Activated CD4-positive, CD25-positive, alpha-beta regulatory T cell treated with anti-CD3 and anti-CD28 coated beads, Interleukin-2, amount 50 U/mL, for 24 hours (primary cell): ENCODE measurements around the gene FAM177B.

Experiments used
- ATAC-seq, 2 donors: fragments of 150-1000 bp; cut with Tn5 transposase; one replicate each; pipeline ENCODE4 v1.10.0; 2021; ENCODE audit warnings: mild to moderate bottlenecking in 1 of 2, moderate library complexity in 1 of 2

Gene FAM177B

DNA sequence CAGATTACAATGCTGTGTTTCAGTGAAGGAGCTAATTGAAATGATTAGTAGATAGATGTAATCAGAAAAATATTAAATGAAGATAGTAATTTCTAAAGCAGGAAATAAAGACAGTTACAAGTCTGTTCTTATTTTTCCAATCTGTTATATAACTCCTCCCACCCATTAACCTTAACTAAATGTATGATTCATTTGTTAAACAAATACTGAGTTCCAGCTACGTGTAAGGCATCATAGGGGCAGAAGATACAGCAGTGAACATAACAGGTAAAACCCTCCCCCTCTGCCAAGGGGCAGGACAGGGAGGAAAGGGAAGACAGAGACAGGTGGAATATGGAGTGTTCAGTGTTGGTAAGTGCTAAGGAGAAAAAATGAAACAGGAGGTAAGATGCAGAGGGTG lies at the start of gene FAM177B:
Gene FAM177B, plus strand, starts transcription at position 231 of the 400 bp plus-strand sequence. CDS start 9,344 bp downstream, outside the sequence.
- no peak for ATAC-seq

DNA sequence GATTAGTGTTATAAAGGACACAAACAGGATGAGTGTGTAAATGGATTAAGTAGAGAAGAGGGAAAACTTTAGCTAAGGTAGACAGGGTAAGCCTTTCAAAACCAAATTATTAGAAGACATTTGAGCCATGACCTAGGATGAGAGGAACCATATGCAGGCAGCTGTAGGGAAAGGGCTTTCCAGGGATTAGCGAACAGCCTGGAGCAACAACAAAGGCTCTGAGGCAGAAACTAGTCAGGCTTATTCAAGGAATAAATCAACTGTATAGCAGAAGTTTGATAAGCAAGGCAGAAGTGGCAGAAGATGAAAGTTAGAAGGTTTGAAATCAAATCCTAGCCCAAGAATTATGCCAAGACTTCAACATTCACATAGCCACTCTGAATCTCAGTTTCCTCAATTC lies 46.0 kb upstream of the FAM177B start:
- no peak for ATAC-seq

DNA sequence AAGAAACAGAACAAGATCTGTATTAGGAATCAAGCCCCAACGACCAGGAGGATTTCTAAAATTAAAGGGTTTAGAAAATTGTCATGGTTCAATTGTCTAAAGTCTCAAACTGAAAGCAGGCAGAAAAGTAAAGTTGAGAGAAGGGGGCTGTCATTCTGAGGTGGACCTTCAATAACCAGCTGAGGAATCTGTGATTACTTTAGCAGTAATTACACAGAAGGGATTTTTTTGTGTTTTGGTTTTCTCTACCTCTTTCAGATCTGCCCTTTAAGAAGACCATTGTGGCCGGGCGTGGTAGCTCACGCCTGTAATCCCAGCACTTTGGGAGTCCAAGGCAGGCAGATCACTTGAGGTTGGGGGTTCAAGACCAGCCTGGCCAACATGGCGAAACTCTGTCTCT lies 42.1 kb upstream of the FAM177B start:
- ATAC-seq = no peak

DNA sequence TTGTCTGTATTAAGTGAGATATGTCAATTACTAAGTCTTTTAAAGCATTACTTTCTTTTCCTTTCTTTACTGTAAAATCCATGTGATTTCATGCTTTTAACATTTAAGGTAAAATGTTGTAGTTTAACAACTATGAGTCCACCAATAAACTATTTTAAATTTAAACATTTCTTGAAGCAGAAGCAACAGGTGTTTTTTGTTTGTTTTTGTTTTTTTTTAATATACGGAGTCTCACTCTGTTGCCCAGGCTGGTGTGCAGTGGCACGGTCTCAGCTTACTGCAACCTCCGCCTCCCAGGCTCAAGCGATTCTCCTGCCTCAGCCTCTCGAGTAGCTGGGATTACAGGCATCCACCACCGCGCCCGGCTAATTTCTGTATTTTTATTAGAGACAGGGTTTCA lies 40.3 kb upstream of the FAM177B start:
- no peak for ATAC-seq

DNA sequence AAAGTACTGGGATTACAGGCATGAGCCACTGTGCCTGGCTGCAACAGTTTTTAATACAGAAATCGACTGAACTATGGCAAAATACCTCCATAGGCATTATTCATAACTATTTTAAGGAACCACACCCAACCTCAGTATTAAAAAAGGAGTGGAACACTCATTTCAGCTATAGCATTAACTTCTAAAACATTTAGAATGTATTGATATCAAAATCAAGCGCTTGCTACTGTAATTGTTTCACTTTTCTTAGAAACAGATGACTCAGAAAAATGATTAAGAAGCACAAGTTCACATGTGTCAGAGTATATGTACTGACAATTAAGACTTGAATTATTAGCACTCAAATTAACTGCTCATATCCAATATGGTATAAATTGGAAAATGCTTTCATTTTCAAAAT lies 39.8 kb upstream of the FAM177B start:
- peak; percentile 86 to 93 for ATAC-seq

DNA sequence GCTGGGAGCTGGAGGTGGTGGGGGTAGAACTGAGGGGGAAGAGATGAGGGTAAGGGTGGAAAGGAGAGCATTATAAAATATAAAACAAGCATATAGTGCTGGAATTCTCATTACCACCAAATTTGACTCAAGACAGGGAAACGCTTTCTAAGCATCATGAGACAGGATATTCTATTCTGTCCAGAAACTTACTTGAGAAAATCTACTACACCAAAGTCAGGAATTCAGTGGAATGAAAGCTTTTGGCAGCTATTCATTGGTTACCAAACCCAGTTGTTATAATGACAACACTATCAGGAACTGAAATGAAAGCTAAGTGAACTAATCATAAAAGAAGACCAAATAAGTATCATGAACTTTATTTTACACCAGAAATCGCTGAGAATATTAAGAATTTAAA lies 39.2 kb upstream of the FAM177B start:
- no peak for ATAC-seq

DNA sequence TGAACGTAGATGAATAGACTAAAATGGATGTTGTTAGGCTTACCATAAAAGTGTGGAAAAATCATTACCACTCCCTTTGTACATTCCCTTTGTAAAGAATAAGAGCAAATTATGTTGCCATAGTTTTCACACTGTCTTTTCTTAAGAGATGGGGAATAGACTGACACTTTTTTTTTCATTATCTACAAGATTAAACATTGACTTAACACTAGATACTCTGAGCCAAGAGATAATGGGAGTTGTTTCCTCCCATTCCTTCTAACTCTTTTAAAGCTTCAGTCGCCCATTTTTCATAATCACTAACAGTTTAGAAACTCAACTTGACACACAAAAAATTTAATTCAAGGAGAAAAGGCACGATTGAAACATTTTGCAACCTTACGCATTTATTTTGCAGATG lies 34.8 kb upstream of the FAM177B start:
- no peak for ATAC-seq

DNA sequence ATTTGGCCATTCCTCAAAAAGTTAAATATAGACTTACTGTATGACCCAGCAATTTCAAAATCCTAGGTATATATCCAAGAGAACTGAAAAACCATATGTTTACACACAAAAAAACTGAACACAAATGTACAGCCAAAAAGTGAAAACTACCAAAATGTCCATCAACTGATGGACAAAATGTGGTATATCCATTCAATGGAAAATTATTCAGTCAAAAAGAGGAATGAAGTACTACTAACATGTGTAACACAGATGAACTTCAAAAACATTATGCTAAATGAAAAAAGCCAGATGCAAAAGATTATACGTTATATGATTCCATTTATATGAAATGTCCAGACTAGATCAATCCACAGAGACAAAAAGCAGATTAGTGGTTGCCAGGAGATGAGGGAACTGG lies 32.7 kb upstream of the FAM177B start:
- no peak for ATAC-seq

DNA sequence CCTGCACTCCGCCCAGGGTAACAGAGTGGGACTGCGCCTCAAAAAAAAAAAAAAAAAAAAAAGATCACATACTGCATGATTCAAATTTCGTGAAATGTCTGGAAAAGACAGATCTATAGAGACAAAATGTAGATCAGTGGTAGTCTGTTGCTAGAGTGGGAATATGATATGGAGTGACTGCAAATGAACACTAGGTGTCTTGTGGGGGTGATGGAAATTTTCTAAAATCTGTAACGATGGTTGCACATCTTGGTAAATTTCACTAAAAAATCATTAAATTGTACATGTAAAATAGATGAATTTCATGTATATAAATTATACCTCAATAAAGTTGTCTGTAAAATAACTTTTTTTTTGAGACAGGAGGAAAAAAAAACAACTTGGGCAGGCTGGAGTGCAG lies 30.2 kb upstream of the FAM177B start:
- no peak for ATAC-seq

DNA sequence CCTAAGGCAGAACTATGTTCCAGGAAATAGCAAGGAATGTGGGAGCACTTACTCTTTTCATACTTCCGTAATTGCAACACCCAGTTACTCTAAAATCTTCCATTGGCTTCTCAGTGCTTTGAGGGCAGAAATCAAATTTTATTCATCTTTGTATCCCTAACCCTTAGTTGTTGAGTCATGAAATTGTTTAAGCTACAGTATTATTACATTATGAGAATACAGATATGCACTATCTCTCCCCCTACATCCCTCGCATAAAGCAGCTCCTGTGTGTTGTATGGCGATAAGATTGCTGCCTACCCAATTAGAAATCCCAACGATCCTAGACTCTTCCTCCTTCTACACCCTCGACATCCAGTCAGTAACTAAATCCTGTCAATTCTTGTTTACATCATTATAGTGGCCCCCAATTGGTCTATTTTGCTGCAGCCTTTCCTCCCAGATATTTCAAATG lies 27.3 kb upstream of the FAM177B start:
- no peak for ATAC-seq

DNA sequence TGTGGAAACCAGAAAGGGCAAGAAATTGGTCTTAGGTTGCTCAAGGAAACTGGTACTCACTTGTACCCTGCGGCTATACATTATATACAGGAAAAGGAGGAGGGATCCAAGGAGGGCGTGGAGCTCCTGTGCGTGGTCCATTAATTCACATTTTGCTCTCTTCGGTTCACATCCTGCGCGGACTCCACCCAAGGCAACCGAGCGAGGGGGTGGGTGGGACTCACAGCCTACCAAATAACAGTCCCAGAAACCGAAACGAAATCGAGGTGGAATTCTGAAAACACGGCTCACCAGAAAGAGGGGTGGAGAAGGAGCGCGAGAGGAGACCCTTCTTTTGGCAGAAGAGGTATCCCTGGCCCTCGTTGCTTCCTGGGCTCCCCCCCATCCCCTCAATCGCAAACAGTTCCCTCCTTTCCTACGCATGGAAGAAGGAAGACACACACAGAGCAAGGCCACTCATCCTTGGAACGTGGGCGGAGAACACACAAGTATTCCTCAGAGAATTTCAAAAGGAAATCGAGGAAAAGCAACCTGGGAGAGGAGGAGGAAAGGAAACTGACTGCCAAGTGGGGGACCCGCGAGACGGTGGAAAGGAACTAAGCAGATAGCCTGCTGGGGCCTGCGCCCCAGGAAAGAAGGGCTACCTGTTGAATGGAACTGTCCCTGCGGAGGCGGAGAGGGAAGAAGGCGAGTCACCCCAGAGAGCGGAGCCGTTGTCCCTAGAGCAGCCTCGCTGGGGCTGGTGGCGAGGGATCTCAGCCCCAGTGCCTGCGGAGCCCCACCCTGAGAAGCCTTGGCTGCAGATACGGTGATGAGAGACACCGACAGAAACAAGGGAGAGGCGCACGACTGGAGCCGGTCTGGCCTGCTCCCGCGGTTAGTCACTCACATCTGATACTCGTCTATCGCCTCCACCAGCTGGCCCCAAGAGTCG lies 25.4 kb upstream of the FAM177B start:
- ATAC-seq = peak; percentile 42 to 48

DNA sequence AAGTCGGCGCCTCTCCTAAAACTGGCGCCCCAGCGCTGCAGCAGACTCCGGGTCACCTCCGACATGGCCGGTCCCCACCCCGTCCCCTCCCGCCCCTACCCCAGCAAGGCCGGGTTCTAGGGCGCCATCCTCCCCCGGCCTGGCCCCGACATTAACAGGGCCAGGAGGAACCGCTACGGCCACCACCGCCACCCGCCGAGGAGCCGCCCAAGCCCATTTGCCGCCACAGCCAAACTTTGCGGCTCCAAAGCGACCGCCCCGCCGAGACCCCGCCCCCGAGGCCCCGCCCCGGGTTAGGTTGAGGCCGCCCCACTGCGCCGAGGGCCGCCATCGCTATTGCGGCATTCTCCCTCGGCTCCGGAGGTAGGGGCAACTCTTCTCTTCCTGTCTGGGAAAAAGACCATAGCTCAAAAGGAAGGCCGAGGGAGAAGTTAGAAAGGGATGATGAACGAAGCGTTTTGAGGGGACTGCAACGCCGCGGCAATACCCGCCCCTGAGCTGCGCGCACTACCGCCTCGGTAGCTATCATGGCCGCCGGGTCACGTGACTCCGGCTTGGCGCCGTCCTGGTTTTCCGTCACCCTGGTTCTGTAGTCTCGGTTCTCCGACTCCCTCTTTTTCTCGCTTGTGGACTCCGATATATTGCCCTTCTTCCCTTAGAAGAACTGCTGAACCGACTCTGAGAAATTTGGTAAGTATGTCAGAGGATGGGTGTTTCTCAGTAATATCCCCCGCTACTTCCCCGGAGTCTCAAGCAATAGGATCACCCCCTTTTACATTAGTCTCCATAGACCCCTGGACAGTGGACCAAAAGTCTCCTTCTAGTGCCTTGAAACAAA lies 24.5 kb upstream of the FAM177B start, which contains the start of the genes AIDA and BROX:
Gene AIDA, minus strand, starts transcription at position 239 of the 838 bp plus-strand sequence. Its CDS starts 174 bp downstream, at position 65.
Gene BROX, plus strand, starts transcription at position 312 of the 838 bp plus-strand sequence. CDS start 3,136 bp downstream, outside the sequence.
- ATAC-seq = peak; percentile 83 to 86

DNA sequence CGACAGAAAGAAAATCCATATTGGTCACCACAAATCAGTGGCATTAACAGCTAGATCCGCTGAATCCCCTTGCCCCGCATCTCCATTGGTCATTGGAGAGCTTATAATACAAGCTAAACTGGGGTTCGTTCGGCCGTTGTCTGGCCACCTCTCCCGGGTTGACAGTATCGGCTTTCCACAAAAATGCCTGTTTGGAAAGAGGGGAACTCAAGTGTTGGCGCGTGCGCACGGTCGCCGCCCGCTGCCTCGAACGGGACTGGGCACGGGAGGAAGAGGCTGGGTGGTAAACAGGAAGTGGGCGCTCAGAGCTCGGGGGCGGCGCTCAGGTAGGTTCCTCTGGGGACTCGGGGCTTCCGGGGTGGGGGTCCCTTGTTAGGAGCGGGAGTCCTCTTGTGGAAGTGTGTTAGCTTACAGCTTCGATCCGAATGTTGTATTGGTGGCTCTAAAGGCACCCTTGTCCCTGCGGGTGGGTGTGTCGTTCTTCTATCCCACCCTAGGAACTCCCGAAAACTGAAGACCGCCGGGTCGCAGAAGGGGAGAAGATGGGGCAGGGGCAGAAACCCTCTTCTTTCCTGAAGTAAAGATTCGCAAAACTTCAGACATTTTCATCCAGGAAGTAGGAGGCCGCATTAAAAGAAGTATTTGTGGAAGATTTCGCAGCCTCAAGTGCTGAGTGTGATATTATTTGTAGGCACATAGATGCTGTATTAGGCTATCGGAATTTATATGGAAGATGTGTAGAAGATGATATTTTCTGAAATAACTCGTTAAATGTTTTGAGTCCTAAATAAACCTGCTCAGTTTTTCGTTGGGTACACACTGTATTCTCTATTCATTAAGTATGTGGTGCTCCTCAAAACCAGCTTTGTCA lies 23.7 kb upstream of the FAM177B start:
- peak; percentile 70 to 71 for ATAC-seq

DNA sequence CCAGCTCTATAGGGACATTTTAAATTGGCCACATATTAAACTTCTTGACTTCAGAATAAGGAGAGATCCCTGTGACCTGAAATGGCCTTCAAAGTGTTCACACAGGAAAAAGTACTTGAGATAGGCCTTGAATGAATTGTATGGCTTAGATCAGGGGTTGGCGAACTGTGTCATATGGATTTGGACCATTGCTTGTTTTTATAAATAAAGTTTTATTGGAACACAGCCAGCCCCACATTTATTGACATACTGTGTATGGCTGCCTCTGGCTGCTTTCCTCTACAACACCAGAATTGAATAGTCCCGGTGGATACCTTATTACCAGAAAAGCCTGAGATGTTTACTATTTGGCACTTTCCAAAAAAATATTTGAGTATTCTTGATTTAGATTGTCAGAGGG lies 20.6 kb upstream of the FAM177B start:
- no peak for ATAC-seq

DNA sequence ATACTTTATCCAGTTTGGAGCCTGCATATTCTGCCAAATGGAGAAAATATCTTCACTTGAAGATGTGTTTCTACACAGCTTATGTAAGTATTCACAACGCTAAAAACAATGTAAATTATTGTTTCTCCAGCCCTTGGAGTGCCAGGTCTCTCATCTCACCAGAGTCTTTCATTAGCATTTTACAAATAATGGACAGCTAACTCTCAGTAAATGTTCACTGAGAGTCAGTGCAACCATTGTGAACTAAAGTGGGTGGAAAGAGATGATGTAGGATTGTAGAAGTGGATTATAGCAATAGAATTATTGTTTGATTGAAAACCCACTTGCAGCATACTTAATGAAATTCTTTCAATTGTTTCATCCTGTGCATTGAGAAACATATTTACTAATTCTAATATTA lies 8.3 kb upstream of the FAM177B start:
- no peak for ATAC-seq

DNA sequence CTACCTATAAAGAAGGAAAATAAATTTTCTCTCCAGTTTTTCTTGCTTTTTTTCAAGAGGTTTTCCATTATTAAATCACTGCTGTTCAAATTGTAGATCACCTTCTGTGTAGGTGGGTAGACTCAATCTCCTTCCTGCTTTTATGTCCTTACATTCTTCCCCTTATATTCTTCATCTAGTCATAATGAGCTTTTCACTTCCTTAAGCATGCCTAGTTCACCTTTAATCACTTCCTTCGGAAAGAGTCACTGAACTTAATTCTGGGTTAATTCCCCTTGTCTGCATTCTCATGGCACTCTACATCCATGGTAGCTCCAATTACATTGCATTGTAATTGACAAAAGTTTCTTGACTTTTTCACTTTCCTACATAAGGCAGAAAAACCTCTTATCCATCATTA lies 6.1 kb upstream of the FAM177B start:
- no peak for ATAC-seq

DNA sequence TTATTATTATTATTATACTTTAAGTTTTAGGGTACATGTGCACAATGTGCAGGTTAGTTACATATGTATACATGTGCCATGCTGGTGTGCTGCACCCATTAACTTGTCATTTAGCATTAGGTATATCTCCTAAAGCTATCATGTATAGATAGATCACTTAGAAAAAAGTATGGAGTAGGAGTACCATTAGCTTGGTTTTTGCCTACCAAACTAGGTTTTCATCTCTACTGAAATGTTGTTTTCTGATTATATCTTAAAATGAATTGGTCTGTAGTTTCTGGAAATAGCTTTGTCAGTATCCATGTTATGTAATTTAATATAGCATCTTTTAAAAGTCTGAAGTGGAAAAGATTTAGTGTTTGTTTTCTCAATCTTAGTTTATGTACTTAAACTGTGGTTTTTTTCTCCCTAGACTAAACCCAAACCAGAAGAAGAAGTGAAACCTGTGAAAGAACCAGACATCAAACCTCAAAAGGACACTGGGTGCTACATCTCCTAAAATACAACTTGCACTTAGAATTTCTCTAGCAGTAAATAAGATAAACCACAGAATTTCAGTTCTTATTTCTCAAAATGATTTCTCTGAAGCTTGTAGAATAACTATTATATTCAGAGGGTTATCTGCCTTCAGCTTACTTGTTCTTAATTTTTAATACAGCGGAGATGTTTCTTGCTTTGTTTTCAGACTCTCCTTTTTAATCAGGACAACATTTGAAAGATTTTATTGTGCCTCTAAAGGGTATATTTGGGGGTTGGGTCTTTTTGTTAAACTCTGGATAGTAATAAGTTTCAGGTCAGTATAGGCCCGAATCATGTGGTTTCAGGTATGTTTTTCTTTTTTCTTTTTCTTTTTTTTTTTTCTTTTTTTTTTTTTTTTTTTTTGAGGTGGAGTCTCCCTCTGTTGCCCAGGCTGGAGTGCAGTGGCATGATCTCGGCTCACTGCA lies 4.5 kb upstream of the FAM177B start:
- peak; percentile 9 to 30 for ATAC-seq

DNA sequence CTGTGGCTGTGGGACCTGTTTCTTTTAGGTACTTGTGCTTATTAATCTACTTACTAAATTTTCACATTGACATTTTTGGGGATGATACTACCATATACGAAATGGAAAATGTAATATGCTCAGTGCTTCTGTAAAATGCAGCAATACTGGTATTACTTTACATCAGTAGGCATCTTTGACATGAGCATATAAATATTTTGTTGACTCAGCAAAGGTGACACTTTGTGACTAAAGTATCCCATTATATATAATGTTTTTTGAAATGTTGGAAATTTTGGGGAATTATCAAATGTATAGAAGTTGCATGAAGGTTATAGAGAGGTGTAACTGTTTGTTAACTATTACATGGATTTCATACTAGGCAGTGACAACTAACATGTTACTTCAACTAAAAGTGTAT lies 2.3 kb upstream of the FAM177B start:
- no peak for ATAC-seq

DNA sequence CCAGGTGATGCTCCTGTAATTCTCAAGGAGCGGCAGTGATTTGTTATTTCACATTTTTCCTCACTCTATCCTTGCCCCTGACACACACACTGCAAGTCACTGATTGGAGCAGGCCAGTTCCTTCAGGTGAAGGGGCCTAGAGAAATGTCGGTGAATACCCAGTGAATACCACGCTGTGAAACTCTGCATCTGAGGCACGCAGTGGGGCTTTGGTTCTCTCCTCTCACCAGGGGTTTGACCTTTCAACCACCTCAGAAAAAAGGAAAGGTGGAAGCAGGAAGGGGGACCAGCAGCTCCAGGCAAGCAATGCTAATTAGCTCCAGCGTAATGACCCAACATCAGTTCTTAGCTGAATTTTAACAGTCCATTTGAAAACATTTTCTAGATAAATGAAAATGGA lies 532 bp upstream of the FAM177B start:
- ATAC-seq = no peak

DNA sequence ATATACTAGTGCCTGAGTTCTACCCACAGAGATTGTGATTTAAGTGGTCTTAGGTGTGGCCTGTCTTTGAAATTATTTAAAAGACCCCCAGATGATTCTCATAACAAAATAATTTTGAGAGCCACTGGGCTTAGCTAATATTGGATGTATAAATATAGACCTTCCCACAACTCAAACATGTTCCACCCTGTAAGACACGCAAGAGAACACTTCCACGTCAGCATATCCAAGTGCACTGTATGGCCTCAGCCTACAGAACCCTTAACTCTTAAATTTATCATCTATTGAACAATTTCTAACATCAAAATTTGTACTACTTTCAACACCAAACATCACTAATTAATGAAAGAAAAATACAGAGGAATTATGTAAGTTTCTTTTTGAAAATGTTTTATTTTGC lies 2.5 kb downstream of the FAM177B start:
- no peak for ATAC-seq

DNA sequence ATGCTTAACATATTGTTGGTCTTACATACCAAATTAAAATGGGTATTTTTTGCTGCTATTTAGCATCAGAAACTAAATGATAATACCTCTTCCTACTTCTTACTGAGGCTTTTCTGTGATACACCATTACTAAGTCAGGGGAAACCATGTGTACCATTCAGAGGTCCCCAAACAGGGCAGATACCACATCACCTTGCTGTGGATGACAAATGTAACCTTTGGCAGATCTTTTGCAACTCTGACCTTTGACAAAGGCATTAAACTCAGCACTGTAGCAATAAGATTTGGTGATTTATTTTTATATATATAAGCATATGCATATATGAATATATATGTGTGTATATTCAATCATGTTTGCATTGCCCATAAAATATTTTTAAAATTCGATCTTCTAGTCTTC lies 2.9 kb downstream of the FAM177B start:
- no peak for ATAC-seq
